Activated CD8-positive, alpha-beta T cell treated with anti-CD3 and anti-CD28 coated beads for 36 hours (primary cell): ENCODE results near the gene SLC10A6. TPM values are rescaled to one million over a fixed set of nuclear protein-coding genes. Genes with fewer than 3 reads are reported as not detected.
A peak's percentile ranks its signal among the peaks of the same experiment; 100 is the strongest.

ENCODE experiments used
- ATAC-seq: fragments of 200-7000 bp; cut with Tn5 transposase; one replicate; pipeline ENCODE4 v1.10.0; 2021; ENCODE audit warnings: mild to moderate bottlenecking, moderate library complexity
- CTCF ChIA-PET: fragments of 350-600 bp; sonication (Branson Sonifier 250); formaldehyde crosslinking; loops from one replicate; lab custom pipeline; 2021; ENCODE audit warnings: antibody characterized with exemption; lab: Charles Lee
- POLR2A ChIA-PET: fragments of 350-600 bp; sonication (Branson Sonifier 250); formaldehyde crosslinking; loops from one replicate; lab custom pipeline; 2021; ENCODE audit warnings: antibody characterized with exemption; lab: Charles Lee
- DNase-seq: peaks from one replicate; pipeline ENCODE4 v3.0.0-alpha.2; 2020
- H3K27ac Mint-ChIP-seq: one replicate; pipeline ENCODE4 v1.8.0; 2021; ENCODE audit warnings: mild to moderate bottlenecking, mixed read lengths
- H3K27me3 Mint-ChIP-seq: one replicate; pipeline ENCODE4 v1.8.0; 2021; ENCODE audit warnings: mixed read lengths
- H3K36me3 Mint-ChIP-seq: one replicate; pipeline ENCODE4 v1.8.0; 2021; ENCODE audit warnings: low read depth, mixed read lengths
- H3K4me1 Mint-ChIP-seq: one replicate; pipeline ENCODE4 v1.8.0; 2021; ENCODE audit warnings: low read depth, mixed read lengths
- H3K4me3 Mint-ChIP-seq: one replicate; pipeline ENCODE4 v1.8.0; 2021; ENCODE audit warnings: mild to moderate bottlenecking, moderate library complexity, mixed read lengths
- H3K9me3 Mint-ChIP-seq: one replicate; pipeline ENCODE4 v1.8.0; 2021; ENCODE audit warnings: mixed read lengths
- intact Hi-C: fragments of 100-400 bp; cut with micrococcal nuclease; formaldehyde crosslinking; loops from one replicate; pipeline ENCODE4 v1.10.0; 2022
- total RNA-seq, 2 experiments: library from RNA; stranded (reverse); gene quantifications; one replicate each; pipeline ENCODE4 v1.2.3, GENCODE V29; 2021
- TF ChIP-seq, protein P1 (sequence below): fragments of 200-600 bp; IDR thresholded peaks from one replicate; pipeline ENCODE4 v1.8.0; 2022; ENCODE audit warnings: antibody characterized with exemption, mild to moderate bottlenecking

The SLC10A6 gene, protein sequence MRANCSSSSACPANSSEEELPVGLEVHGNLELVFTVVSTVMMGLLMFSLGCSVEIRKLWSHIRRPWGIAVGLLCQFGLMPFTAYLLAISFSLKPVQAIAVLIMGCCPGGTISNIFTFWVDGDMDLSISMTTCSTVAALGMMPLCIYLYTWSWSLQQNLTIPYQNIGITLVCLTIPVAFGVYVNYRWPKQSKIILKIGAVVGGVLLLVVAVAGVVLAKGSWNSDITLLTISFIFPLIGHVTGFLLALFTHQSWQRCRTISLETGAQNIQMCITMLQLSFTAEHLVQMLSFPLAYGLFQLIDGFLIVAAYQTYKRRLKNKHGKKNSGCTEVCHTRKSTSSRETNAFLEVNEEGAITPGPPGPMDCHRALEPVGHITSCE
- total RNA-seq = not detected

DNA sequence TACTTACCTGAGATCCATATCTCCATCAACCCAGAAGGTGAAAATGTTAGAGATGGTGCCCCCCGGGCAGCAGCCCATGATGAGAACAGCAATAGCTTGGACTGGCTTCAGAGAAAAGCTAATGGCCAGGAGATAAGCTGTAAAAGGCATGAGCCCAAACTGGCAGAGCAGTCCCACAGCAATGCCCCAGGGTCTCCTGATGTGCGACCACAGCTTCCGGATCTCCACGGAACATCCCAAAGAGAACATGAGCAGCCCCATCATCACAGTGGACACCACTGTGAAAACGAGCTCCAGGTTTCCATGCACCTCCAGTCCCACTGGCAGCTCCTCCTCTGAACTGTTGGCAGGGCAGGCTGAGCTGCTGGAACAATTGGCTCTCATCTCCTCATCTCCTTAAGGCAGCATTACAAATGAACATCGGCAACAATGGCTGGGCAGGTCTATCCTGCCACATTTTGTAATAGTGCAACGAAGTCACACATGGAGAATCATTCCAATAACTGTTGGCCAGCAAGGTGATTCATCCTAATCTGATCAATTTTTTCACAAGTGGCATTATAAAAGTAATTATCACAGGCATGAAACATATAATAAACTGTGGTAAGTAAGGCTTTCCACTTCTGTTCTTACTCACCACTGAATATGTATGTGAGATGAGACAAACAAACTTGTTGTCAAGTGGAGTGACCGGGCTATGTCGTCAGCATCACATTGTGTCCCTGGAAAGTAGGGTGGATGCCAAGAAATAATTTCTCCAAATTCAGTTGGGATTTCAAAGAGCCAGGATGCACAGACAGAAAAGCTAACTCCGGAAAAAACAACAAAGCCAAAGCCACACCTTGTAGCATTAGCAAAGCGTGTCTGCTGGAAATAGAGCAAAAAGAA is at the start of gene SLC10A6:
TSS of gene SLC10A6 (minus strand) at position 653 of the 888 bp plus-strand sequence. CDS start at position 384, 269 bp downstream.
- H3K4me1 Mint-ChIP-seq = no peaks in the 10 kb centered on the region
- DNase-seq = no peak
- no peak for ATAC-seq
- TF ChIP-seq, protein P1, sequence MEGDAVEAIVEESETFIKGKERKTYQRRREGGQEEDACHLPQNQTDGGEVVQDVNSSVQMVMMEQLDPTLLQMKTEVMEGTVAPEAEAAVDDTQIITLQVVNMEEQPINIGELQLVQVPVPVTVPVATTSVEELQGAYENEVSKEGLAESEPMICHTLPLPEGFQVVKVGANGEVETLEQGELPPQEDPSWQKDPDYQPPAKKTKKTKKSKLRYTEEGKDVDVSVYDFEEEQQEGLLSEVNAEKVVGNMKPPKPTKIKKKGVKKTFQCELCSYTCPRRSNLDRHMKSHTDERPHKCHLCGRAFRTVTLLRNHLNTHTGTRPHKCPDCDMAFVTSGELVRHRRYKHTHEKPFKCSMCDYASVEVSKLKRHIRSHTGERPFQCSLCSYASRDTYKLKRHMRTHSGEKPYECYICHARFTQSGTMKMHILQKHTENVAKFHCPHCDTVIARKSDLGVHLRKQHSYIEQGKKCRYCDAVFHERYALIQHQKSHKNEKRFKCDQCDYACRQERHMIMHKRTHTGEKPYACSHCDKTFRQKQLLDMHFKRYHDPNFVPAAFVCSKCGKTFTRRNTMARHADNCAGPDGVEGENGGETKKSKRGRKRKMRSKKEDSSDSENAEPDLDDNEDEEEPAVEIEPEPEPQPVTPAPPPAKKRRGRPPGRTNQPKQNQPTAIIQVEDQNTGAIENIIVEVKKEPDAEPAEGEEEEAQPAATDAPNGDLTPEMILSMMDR = no peak
- no peaks in the 10 kb centered on the region for H3K36me3 Mint-ChIP-seq
- no peaks in the 10 kb centered on the region for H3K27me3 Mint-ChIP-seq
- no peaks in the 10 kb centered on the region for H3K9me3 Mint-ChIP-seq
- H3K4me3 Mint-ChIP-seq = no peak within 1 kb of the TSS
- POLR2A ChIA-PET = no interaction called here
- intact Hi-C loops = no loop called here
- H3K27ac Mint-ChIP-seq = no peak within 1 kb of the TSS
- CTCF ChIA-PET = no interaction called here

DNA sequence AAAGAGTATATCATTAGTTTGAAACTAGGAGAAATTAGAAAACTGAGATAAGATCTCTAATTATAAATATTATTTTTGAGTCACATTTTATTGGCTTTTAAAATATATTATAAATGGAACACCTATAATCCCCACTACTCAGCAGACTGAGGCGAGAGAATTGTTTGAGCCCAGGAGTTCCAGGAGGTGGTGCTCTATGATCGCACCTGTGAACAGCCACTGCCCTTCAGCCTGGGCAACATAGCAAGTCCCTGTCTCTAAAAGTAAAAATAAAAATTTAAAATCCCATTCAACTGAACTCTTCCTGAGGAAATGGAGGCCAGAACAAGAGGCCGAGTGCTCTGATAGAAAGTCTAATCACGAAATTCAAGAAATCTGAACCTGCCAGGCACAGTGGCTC is 49.4 kb upstream of the SLC10A6 start:
- no peaks in the 10 kb centered on the region for H3K9me3 Mint-ChIP-seq
- ATAC-seq (no peak), DNase-seq (no peak)
- no peak overlapping the region for H3K27ac Mint-ChIP-seq
- intact Hi-C loops = loop anchor here (10.0 kb wide), 1 partner anchor 254 kb away; no protein-coding TSS in a partner anchor
- POLR2A ChIA-PET = no interaction called here
- no peaks in the 10 kb centered on the region for H3K4me1 Mint-ChIP-seq
- peaks cover 8% of the 10 kb centered on the region for H3K27me3 Mint-ChIP-seq
- no peaks in the 10 kb centered on the region for H3K36me3 Mint-ChIP-seq
- TF ChIP-seq, protein P1 = no peak
- H3K4me3 Mint-ChIP-seq = no peak overlapping the region
- CTCF ChIA-PET = interaction anchor here (1.0 to 1.8 kb wide), 2 partner anchors 20 to 403 kb away, joined by 3 to 7 read pairs; no protein-coding TSS in a partner anchor

GRCh38 chr4:86896596-86896995 is 47.4 kb upstream of the SLC10A6 start:
- no peak for DNase-seq
- no peak for ATAC-seq
- Mint-ChIP-seq H3K4me3 (no peak overlapping the region), H3K9me3 (no peaks in the 10 kb centered on the region), H3K27me3 (peaks cover 10% of the 10 kb centered on the region), H3K36me3 (no peaks in the 10 kb centered on the region), H3K4me1 (peaks cover 6% of the 10 kb centered on the region), H3K27ac (no peak overlapping the region)
- TF ChIP-seq, protein P1 = no peak
- ChIA-PET POLR2A (no interaction called here), CTCF (interaction anchor here (0.6 to 1.8 kb wide), 5 partner anchors 396 to 401 kb away, joined by 3 to 11 read pairs (median 4); no protein-coding TSS in a partner anchor)
- intact Hi-C loops = loop anchor here (10.0 kb wide), 1 partner anchor 252 kb away; no protein-coding TSS in a partner anchor

DNA sequence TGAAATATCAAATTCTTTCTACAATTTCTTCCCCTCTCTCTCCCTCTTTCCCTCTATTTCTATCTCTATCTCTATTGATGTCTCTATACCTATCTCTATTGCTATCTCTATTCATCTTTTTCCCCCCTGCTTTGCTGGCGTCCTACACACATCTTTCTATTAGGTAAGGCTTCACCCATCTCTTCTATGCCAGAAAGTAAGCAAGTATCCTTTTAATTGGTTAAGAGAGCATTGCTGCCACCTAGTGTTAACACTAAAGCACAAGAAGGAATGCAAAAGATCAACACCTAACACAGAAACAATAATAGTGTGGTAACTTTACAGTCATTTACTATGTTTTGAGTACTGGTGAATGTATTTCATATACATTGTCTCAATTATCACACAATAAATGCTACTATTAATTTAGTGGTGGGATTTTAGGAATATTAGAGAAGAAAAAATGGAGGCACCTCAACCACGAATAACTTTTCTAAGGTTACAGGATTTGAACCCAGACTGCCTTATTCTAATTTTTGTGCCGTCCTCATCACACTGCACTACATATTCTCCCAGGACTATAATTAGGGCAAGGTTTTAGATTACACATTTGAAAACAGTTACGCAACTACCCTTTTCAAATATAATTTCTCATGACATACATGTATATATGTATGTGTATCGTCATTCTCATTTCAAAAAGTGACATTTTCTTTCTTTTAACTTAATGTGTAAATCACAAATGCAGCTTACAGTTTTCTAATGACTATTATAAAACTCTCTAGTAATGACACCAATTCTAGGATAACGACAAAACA is 46.7 kb upstream of the SLC10A6 start:
- ATAC-seq = peak; percentile 52
- H3K9me3 Mint-ChIP-seq = no peaks in the 10 kb centered on the region
- POLR2A ChIA-PET = no interaction called here
- H3K27ac Mint-ChIP-seq = no peak overlapping the region
- CTCF ChIA-PET = interaction anchor here (0.6 to 1.5 kb wide), 4 partner anchors 395 to 401 kb away, joined by 3 to 23 read pairs (median 13); no protein-coding TSS in a partner anchor
- H3K27me3 Mint-ChIP-seq = peaks cover 17% of the 10 kb centered on the region
- no peaks in the 10 kb centered on the region for H3K36me3 Mint-ChIP-seq
- peaks cover 8% of the 10 kb centered on the region for H3K4me1 Mint-ChIP-seq
- no peak overlapping the region for H3K4me3 Mint-ChIP-seq
- no peak for DNase-seq
- intact Hi-C loops = loop anchor here (1.0 to 10.0 kb wide), 2 partner anchors 251 to 400 kb away; no protein-coding TSS in a partner anchor
- TF ChIP-seq, protein P1 = peak; percentile 77
